Psoas muscle (tissue), 8 donors: ENCODE results near the gene LAIR1. TPM values are rescaled to one million over a fixed set of nuclear protein-coding genes. Genes with fewer than 3 reads are reported as not detected.

Source experiments
- ATAC-seq, 4 donors: fragments of 200-7000 bp; cut with Tn5 transposase; one replicate each; pipeline ENCODE4 v1.9.1; 2020; ENCODE audit warnings: moderate library complexity in 3 of 4, mild to moderate bottlenecking in 2 of 4
- DNase-seq, 2 donors: peaks; one replicate each; pipeline ENCODE4 v3.0.0-alpha.2; 2020
- H3K27ac ChIP-seq: fragments of 200-600 bp; one replicate; pipeline ENCODE4 v1.8.0; 2022
- H3K27me3 ChIP-seq, 3 donors: fragments of 200-600 bp in 1 of 3; one replicate each; pipeline versions ENCODE4 v1.6.1 to v1.8.0; 2013 to 2022; ENCODE audit warnings: low read length in 2 of 3, mild to moderate bottlenecking in 2 of 3, moderate library complexity in 1 of 3; ENCODE audit not compliant: insufficient read depth in 3 of 3
- H3K36me3 ChIP-seq, 2 donors: fragments of 200-600 bp in 1 of 2; one replicate each; pipeline versions ENCODE4 v1.6.1 to v1.8.0; 2013 to 2022; ENCODE audit warnings: low read depth in 1 of 2, mild to moderate bottlenecking in 1 of 2, moderate library complexity in 1 of 2; ENCODE audit not compliant: insufficient read depth in 1 of 2
- H3K4me1 ChIP-seq: fragments of 200-600 bp; one replicate; pipeline ENCODE4 v1.8.0; 2022
- H3K4me3 ChIP-seq: fragments of 200-600 bp; one replicate; pipeline ENCODE4 v1.8.0; 2022; ENCODE audit warnings: mild to moderate bottlenecking
- H3K9me3 ChIP-seq: fragments of 200-600 bp; one replicate; pipeline ENCODE4 v1.8.0; 2022
- WGBS, 3 donors: extraction: QIAGEN DNeasy Blood & Tissue Kit; methylation state at CpG; one replicate each; pipeline versions ENCODE4 v1.1.6 to v1.1.7; 2013; 5-methylcytosine and 5-hydroxymethylcytosine counted together
- intact Hi-C, 2 donors: fragments of 100-400 bp; cut with DNase I; formaldehyde crosslinking; loops; one replicate each; pipeline versions ENCODE4 v1.11.0 to v1.14.2; 2022
- polyA plus RNA-seq, 3 donors: library from polyadenylated mRNA; stranded (reverse); fragments of 200-250 nt; gene quantifications; one replicate each; pipeline ENCODE4 v1.2.3, GENCODE V29; 2013
- total RNA-seq, 4 donors: library from RNA; stranded (reverse); fragmentation: NEBNext Ultra II Directional in 2 of 4; extraction: Animal tissue kit (Norgen Biotek cat#: 25700) in 2 of 4; gene quantifications; one replicate each; pipeline versions ENCODE4 v1.2.1 to v1.2.4, GENCODE V29; 2021 to 2023
- TF ChIP-seq, protein P1 (sequence below): fragments of 200-600 bp; IDR thresholded peaks from one replicate; pipeline ENCODE4 v1.8.0; 2022; ENCODE audit warnings: antibody characterized with exemption
- donor health status: healthy with polysubstance abuse.
- donor health status: DM: no; HTN: no; CAD: no; lungs with moderate emphysema.
- donor health status: Bipolar disorder and iron deficiency.
- donor health status: healthy.
- donor health status: DM: yes; HTN: yes; CAD: no.
- donor health status: DM: no; HTN: no; CAD: no.
- donor health status: DM: no; HTN: no; CAD: no.
- donor health status: DM: yes; HTN: yes; CAD: no.

LAIR1 gene
- total and polyA plus RNA-seq, 7 donors = 0.93 to 6.2 (median 3.4) TPM

DNA sequence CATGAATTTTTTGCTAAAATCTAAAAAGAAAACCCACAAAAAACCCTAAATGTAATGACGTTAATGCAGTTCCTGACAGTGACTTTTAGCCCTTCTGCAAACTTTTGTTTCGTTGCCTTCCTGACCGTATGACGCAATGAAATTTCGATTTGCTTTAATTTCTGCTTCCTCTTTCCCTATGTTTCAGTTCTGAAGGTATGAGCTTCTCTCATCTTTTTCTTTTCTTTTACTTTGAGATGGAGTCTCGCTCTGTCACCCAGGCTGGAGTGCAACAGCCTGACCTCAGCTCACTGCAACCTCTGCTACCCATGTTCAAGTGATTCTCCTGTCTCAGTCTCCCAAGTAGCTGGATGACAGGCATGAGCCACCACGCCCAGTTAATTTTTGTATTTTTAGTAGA lies 45.7 kb downstream of the LAIR1 start:
- no peaks in the 10 kb centered on the region for H3K4me1 ChIP-seq
- 72 to 76% (median 75%) methylated on average over 7 of the region's 7 CpGs for WGBS, 3 donors
- H3K4me3 ChIP-seq = no peak overlapping the region
- no peak overlapping the region for H3K27ac ChIP-seq
- H3K27me3 ChIP-seq = peaks cover 0 to 19% (median 0%) of the 10 kb centered on the region in 3 donors
- intact Hi-C loops = no loop called here
- no peaks in the 10 kb centered on the region for H3K36me3 ChIP-seq
- ATAC-seq (no peak), DNase-seq (no peak)
- TF ChIP-seq, protein P1, sequence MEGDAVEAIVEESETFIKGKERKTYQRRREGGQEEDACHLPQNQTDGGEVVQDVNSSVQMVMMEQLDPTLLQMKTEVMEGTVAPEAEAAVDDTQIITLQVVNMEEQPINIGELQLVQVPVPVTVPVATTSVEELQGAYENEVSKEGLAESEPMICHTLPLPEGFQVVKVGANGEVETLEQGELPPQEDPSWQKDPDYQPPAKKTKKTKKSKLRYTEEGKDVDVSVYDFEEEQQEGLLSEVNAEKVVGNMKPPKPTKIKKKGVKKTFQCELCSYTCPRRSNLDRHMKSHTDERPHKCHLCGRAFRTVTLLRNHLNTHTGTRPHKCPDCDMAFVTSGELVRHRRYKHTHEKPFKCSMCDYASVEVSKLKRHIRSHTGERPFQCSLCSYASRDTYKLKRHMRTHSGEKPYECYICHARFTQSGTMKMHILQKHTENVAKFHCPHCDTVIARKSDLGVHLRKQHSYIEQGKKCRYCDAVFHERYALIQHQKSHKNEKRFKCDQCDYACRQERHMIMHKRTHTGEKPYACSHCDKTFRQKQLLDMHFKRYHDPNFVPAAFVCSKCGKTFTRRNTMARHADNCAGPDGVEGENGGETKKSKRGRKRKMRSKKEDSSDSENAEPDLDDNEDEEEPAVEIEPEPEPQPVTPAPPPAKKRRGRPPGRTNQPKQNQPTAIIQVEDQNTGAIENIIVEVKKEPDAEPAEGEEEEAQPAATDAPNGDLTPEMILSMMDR = no peak
- H3K9me3 ChIP-seq = no peaks in the 10 kb centered on the region

DNA sequence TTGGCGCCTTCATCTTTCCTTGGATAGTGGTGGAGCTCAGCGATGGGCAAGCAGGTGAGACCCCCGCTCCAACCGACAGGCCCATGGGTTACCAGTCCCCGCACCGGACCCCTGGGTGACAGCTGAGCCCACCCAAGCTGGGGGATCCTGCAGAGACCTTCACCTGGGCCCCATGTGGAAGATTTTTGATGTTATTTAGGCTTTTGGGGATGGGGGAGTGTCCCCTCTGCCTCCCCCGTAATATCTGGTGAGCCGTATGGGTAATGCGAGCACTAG lies 46.8 kb downstream of the LAIR1 start:
- no peak for ATAC-seq
- no peak overlapping the region for H3K4me3 ChIP-seq
- intact Hi-C loops = no loop called here
- no peaks in the 10 kb centered on the region for H3K36me3 ChIP-seq
- no peaks in the 10 kb centered on the region for H3K9me3 ChIP-seq
- H3K4me1 ChIP-seq = no peaks in the 10 kb centered on the region
- WGBS, 3 donors = 88 to 91% (median 89%) methylated on average over 9 of the region's 9 CpGs
- H3K27ac ChIP-seq = no peak overlapping the region
- H3K27me3 ChIP-seq = peaks cover 0 to 19% (median 0%) of the 10 kb centered on the region in 3 donors
- DNase-seq = no peak
- TF ChIP-seq, protein P1 = no peak

DNA sequence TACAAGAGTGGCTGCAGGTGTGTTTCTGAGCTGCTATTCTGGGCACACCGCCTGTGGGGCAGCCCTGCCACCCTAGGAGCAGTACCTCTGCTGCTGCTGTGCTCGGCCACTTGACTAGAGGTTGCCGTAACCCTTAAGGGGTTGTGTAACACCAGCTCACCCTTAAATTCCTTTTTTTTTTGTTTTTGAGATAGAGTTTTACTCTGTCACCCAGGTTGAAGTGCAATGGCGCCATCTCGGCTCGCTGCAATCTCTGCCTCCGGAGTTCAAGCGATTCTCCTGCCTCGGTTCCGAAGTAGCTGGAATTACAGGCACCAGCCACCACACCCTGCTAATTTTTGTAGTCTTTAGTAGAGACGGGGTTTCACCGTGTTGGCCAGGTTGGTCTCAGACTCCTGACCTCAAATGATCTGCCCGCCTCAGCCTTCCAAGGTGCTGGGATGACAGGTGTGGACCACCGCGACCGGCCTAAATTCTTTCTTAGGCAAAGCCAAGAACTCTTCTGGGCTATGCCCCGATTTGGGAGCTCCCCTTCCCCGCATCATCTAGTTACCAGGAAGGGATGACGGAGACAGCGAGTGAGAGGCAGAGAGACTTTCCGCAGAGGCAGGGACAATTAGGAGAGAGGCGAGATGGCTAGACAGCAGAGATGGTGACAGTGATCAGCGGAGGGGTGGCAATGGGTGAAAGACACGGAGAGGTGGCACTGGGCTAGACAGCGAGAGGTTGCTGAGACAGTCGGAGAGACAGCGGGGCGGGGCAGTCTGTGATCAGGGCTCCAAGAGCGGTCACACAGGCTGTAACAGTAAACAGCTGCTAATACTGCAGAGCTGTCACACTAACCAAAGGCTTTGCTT lies 47.4 kb downstream of the LAIR1 start:
- H3K36me3 ChIP-seq = no peaks in the 10 kb centered on the region
- no peak overlapping the region for H3K4me3 ChIP-seq
- H3K9me3 ChIP-seq = no peaks in the 10 kb centered on the region
- no peak for DNase-seq
- ATAC-seq = no peak
- WGBS, 3 donors = 67 to 76% (median 70%) methylated on average over 26 to 29 of the region's 29 CpGs
- TF ChIP-seq, protein P1 = no peak
- H3K27me3 ChIP-seq = peaks cover 0 to 19% (median 0%) of the 10 kb centered on the region in 3 donors
- H3K27ac ChIP-seq = no peak overlapping the region
- no peaks in the 10 kb centered on the region for H3K4me1 ChIP-seq
- intact Hi-C loops = no loop called here

DNA sequence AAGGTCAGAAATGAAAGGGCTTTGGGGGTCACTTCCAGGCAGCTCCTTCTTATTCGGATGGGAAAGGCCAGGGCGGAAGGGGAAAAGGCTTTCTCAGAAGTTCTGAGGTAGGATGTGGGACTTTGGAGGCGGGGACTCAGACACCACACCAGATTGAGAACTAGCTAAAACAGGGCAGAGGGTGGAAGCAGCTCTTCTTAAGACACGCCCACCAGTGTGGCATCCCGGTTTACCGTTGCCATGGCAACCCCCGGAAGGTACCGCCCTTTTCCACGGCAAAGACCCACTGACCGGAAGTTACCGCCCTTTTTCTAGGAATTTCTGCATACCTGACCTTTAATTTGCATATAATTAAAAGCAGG lies 48.0 kb downstream of the LAIR1 start:
- TF ChIP-seq, protein P1 = no peak

DNA sequence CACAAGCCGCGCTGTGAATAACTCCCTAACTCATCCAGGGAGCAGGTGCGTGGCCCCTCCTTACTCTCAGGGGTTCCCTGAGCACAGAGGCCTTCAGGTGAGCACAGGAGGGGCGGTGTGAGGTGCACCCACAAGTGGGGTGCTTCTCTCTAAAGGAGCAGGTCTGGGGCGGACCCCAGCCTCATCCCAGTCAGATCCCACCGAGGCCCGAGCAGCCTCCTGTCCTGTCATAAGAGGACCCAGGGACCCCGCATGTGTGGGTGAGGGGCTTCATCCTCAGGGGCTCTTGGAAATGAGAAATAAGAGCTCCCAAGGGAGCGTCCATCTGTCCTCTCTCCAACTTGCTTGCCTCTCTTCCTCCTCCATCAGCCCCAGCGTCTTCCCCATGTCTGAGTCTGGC lies 48.8 kb downstream of the LAIR1 start:
- Histone ChIP-seq H3K36me3 (no peaks in the 10 kb centered on the region), H3K4me1 (no peaks in the 10 kb centered on the region), H3K4me3 (no peak overlapping the region), H3K27ac (no peak overlapping the region), H3K27me3 (peaks cover 0 to 19% (median 0%) of the 10 kb centered on the region in 3 donors), H3K9me3 (no peaks in the 10 kb centered on the region)
- intact Hi-C loops = no loop called here
- WGBS, 3 donors = 71 to 84% (median 77%) methylated on average over 7 to 10 of the region's 10 CpGs
- DNase-seq = no peak
- no peak for ATAC-seq
- TF ChIP-seq, protein P1 = no peak

More for the DNA sequence above, 48.0 kb downstream of the LAIR1 start:
- intact Hi-C loops = no loop called here
- Histone ChIP-seq H3K9me3 (no peaks in the 10 kb centered on the region), H3K36me3 (no peaks in the 10 kb centered on the region), H3K27me3 (peaks cover 0 to 19% (median 0%) of the 10 kb centered on the region in 3 donors), H3K4me3 (no peak overlapping the region), H3K4me1 (no peaks in the 10 kb centered on the region), H3K27ac (no peak overlapping the region)
- ATAC-seq (no peak), DNase-seq (peak in 1 of 2 donors; percentile 65)
- 33 to 46% (median 46%) methylated on average over 11 of the region's 11 CpGs for WGBS, 3 donors
